ENCODE measurements around the gene UGT1A1. TPM values are rescaled to one million over a fixed set of nuclear protein-coding genes. Genes with fewer than 3 reads are reported as not detected.

The UGT1A1 gene
- 1.9 and 2.5 TPM in 2 replicates for polyA plus RNA-seq (2011; rRNA removed)
- polyA plus RNA-seq (2012; cell fraction: cytosol; rRNA removed) = 0.75 and 0.96 TPM in 2 replicates
- polyA plus RNA-seq (2012; cell fraction: nucleus; rRNA removed) = 0.64 and 0.89 TPM in 2 replicates
- polyA plus RNA-seq (2017; fragmentation: RNase III; extraction: RNeasy Plus Mini Kit Qiagen cat#74134 plus additional on column Dnase treatment) = 1.4 to 2.0 TPM (median 1.9 TPM) in 3 replicates
- 3.4 and 3.5 TPM in 2 replicates for polyA minus RNA-seq (2011; rRNA and poly(A)+ RNA removed)

DNA sequence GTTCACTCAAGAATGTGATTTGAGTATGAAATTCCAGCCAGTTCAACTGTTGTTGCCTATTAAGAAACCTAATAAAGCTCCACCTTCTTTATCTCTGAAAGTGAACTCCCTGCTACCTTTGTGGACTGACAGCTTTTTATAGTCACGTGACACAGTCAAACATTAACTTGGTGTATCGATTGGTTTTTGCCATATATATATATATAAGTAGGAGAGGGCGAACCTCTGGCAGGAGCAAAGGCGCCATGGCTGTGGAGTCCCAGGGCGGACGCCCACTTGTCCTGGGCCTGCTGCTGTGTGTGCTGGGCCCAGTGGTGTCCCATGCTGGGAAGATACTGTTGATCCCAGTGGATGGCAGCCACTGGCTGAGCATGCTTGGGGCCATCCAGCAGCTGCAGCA is at the start of gene UGT1A1:
TSS of gene UGT1A1 (plus strand) at position 228 of the 400 bp plus-strand sequence. CDS start at position 246, 18 bp downstream.
- FAIRE-seq (no peak), ATAC-seq (no peak), DNase-seq (ENCODE audit: low read depth in 1 of 2, low spot score in 1 of 2) (no peak)
- ChIA-PET CTCF (interaction anchor here (0.6 to 2.5 kb wide), 3 partner anchors 14 to 73 kb away, joined by 3 to 9 read pairs (median 3); no protein-coding TSS in a partner anchor), POLR2A (no interaction called here)
- Histone ChIP-seq H3K4me3 (no peak within 1 kb of the TSS), H3K4me2 (no peak within 1 kb of the TSS), H3K9me3 (peaks cover 12% of the 10 kb centered on the region; the same call in 2 of the 3 replicates), H3K4me1 (peaks cover 65% of the 10 kb centered on the region), H3K27ac (peak within 1 kb of the TSS; percentile 91 to 94)
- WGBS (ENCODE audit: missing lambda C conversion rate) = 90% methylated on average over 6 of the region's 6 CpGs
- no peak for TF ChIP-seq CBX8 (IDR thresholded peaks at IDR 0.05)
- TF ChIP-seq FOSB (CRISPR knock-in tag; IDR thresholded peaks at IDR 0.05) = no peak
- TF ChIP-seq ZC3H11A (IDR thresholded peaks at IDR 0.05) = no peak
- TF ChIP-seq, protein P1, sequence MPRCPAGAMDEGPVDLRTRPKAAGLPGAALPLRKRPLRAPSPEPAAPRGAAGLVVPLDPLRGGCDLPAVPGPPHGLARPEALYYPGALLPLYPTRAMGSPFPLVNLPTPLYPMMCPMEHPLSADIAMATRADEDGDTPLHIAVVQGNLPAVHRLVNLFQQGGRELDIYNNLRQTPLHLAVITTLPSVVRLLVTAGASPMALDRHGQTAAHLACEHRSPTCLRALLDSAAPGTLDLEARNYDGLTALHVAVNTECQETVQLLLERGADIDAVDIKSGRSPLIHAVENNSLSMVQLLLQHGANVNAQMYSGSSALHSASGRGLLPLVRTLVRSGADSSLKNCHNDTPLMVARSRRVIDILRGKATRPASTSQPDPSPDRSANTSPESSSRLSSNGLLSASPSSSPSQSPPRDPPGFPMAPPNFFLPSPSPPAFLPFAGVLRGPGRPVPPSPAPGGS (IDR thresholded peaks at IDR 0.05) = no peak
- no peak for TF ChIP-seq MYC (IDR thresholded peaks at IDR 0.05; ENCODE audit: borderline replicate concordance, low read length)
- no peak for TF ChIP-seq RARB (CRISPR knock-in tag; IDR thresholded peaks at IDR 0.05)
- TF ChIP-seq, protein P2, sequence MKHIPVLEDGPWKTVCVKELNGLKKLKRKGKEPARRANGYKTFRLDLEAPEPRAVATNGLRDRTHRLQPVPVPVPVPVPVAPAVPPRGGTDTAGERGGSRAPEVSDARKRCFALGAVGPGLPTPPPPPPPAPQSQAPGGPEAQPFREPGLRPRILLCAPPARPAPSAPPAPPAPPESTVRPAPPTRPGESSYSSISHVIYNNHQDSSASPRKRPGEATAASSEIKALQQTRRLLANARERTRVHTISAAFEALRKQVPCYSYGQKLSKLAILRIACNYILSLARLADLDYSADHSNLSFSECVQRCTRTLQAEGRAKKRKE (CRISPR knock-in tag; IDR thresholded peaks at IDR 0.05; ENCODE audit: low read depth) = no peak
- no peak for TF ChIP-seq TP53 (CRISPR knock-in tag; IDR thresholded peaks at IDR 0.05)

DNA sequence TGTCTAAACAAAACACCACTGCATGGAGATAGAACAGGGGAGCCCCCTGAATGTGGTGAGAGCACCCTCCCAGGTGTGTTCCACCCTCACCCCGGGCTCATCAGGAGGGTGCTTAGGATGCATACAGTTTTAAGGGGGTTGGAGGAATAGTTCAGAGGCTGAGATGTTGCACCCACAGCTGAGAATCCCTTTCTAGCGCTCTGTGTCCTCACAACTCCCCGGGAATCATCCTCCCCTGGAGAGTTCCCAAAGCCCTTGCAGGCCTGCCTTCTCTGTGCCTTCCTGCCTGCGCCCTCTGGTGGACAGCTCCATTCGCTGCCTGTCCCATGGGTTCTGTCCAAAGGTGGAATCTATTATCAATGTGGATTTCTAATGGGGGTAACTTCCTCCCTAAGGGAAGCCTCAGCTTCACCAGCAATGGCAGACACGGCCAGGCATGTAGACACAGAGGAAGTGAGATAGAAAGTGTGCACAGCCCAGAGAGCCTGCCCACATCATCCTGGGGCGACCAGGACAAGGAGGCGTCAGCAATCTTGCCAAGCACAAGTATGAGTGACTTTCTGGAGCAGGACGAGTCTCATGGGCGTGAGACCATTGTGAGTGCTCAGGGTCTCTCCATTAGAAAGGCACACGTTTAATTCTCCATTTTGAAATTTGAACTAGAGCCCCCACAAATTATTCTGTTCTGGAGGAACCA is 48.6 kb upstream of the UGT1A1 start:
- peak; percentile 83 to 89 for ATAC-seq
- ChIA-PET CTCF (interaction anchor here (0.5 to 2.9 kb wide), 41 partner anchors 9 to 336 kb away, joined by 3 to 16 read pairs (median 4); partner anchors contain the start of gene UGT1A3), POLR2A (interaction anchor here (1.1 to 1.4 kb wide), 2 partner anchors 122 to 225 kb away, joined by 3 to 4 read pairs; no protein-coding TSS in a partner anchor)
- peak; percentile 65 for FAIRE-seq
- Histone ChIP-seq H3K9me3 (peaks cover 14% of the 10 kb centered on the region), H3K4me2 (peak overlapping the region; percentile 34), H3K27ac (peak overlapping the region; percentile 98 to 100), H3K4me3 (no peak overlapping the region), H3K4me1 (peaks cover 52% of the 10 kb centered on the region)
- WGBS (ENCODE audit: missing lambda C conversion rate) = 28% methylated on average over 11 of the region's 11 CpGs
- DNase-seq (ENCODE audit: low read depth in 1 of 2, low spot score in 1 of 2) = peak; percentile 54 to 90
- TF ChIP-seq, protein P3, sequence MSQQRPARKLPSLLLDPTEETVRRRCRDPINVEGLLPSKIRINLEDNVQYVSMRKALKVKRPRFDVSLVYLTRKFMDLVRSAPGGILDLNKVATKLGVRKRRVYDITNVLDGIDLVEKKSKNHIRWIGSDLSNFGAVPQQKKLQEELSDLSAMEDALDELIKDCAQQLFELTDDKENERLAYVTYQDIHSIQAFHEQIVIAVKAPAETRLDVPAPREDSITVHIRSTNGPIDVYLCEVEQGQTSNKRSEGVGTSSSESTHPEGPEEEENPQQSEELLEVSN (IDR thresholded peaks at IDR 0.05; ENCODE audit: borderline replicate concordance, low read depth) = no peak
- TF ChIP-seq SMC3 (IDR thresholded peaks at IDR 0.05) = peak; percentile 95
- TF ChIP-seq PHF8 (IDR thresholded peaks at IDR 0.05; ENCODE audit: borderline replicate concordance, low read depth) = no peak
- no peak for TF ChIP-seq CHD4 (IDR thresholded peaks at IDR 0.05; ENCODE audit: borderline replicate concordance)
- TF ChIP-seq HOXB5 (CRISPR knock-in tag; IDR thresholded peaks at IDR 0.05) = peak; percentile 75
- peak in 1 of 2 experiments; percentile 41; a peak in 1 of 5 replicates for TF ChIP-seq JUN (IDR thresholded peaks at IDR 0.05)
- no peak for TF ChIP-seq SREBF2 (IDR thresholded peaks at IDR 0.05)
- TF ChIP-seq, protein P4, sequence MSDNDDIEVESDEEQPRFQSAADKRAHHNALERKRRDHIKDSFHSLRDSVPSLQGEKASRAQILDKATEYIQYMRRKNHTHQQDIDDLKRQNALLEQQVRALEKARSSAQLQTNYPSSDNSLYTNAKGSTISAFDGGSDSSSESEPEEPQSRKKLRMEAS (IDR thresholded peaks at IDR 0.05) = peak; percentile 58
- TF ChIP-seq EHF (CRISPR knock-in tag; IDR thresholded peaks at IDR 0.05) = 0 out of 2 replicates have a peak, but pooled peaks have one; percentile 19
- no peak for TF ChIP-seq ESRRA (IDR thresholded peaks at IDR 0.05; ENCODE audit: borderline replicate concordance, low read length)
- TF ChIP-seq RAD21 (conservative IDR thresholded peaks at IDR 0.05 in 1 of 2, IDR thresholded peaks at IDR 0.05 in 1 of 2) = peak; percentile 92 to 95
- TF ChIP-seq, protein P5, sequence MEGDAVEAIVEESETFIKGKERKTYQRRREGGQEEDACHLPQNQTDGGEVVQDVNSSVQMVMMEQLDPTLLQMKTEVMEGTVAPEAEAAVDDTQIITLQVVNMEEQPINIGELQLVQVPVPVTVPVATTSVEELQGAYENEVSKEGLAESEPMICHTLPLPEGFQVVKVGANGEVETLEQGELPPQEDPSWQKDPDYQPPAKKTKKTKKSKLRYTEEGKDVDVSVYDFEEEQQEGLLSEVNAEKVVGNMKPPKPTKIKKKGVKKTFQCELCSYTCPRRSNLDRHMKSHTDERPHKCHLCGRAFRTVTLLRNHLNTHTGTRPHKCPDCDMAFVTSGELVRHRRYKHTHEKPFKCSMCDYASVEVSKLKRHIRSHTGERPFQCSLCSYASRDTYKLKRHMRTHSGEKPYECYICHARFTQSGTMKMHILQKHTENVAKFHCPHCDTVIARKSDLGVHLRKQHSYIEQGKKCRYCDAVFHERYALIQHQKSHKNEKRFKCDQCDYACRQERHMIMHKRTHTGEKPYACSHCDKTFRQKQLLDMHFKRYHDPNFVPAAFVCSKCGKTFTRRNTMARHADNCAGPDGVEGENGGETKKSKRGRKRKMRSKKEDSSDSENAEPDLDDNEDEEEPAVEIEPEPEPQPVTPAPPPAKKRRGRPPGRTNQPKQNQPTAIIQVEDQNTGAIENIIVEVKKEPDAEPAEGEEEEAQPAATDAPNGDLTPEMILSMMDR (IDR thresholded peaks at IDR 0.05) = peak; percentile 84

Data from A549 (cell line).